Chondrocyte (in vitro differentiated cells): ENCODE measurements around the gene GCKR. TPM values are rescaled to one million over a fixed set of nuclear protein-coding genes. Genes with fewer than 3 reads are reported as not detected.

Source experiments
- DNase-seq: peaks from one replicate; pipeline ENCODE4 v3.0.0; 2021; ENCODE audit warnings: mixed read lengths, low spot score
- H3K27ac Mint-ChIP-seq: one replicate; pipeline ENCODE4 v1.8.0; 2021; ENCODE audit warnings: mild to moderate bottlenecking, moderate library complexity, mixed read lengths; ENCODE audit not compliant: unreplicated experiment
- H3K27me3 Mint-ChIP-seq: 2 replicates; pipeline ENCODE4 v1.8.0; 2021; ENCODE audit warnings: low read depth, mixed read lengths
- H3K36me3 Mint-ChIP-seq: 2 replicates; pipeline ENCODE4 v1.8.0; 2021; ENCODE audit warnings: low read depth, mixed read lengths
- H3K4me1 Mint-ChIP-seq: 2 replicates; pipeline ENCODE4 v1.8.0; 2021; ENCODE audit warnings: low read depth, mild to moderate bottlenecking, mixed read lengths
- H3K4me3 Mint-ChIP-seq: one replicate; pipeline ENCODE4 v1.8.0; 2021; ENCODE audit warnings: mild to moderate bottlenecking, moderate library complexity, mixed read lengths; ENCODE audit not compliant: unreplicated experiment
- H3K9me3 Mint-ChIP-seq: 2 replicates; pipeline ENCODE4 v1.8.0; 2021; ENCODE audit warnings: low read depth, mixed read lengths
- CTCF ChIP-seq: fragments of 200-600 bp; sonication (generic); IDR thresholded peaks from 2 replicates; pipeline ENCODE4 v1.5.0; 2021; ENCODE audit warnings: antibody characterized with exemption, mild to moderate bottlenecking, moderate library complexity
- long read RNA-seq: library from polyadenylated mRNA; stranded (forward); transcript quantifications from one replicate; pipeline ENCODE4 v2.0.0, GENCODE V29; 2021
- total RNA-seq: library from RNA; stranded (reverse); gene quantifications from 3 replicates; pipeline ENCODE4 v1.2.1, GENCODE V29; 2021

Gene GCKR
- 0.21 TPM in 1 of 3 replicates, not detected in the others for total RNA-seq
- long read RNA-seq = 0 reads

GRCh38 chr2:27496357-27497287 lies at the start of gene GCKR:
Gene GCKR, plus strand, starts transcription at chr2:27496839. Its CDS starts 66 bp downstream, at chr2:27496905.
- peak within 1 kb of the TSS; percentile 87 for H3K4me3 Mint-ChIP-seq
- peaks cover 17% of the 10 kb centered on the region for H3K27me3 Mint-ChIP-seq
- no peak for TF ChIP-seq CTCF
- no peak for DNase-seq
- H3K27ac Mint-ChIP-seq = no peak within 1 kb of the TSS
- peaks cover 17% of the 10 kb centered on the region for H3K4me1 Mint-ChIP-seq
- H3K36me3 Mint-ChIP-seq = peaks cover 3% of the 10 kb centered on the region
- no peaks in the 10 kb centered on the region for H3K9me3 Mint-ChIP-seq

- no peaks in the 10 kb centered on the region for H3K4me1 Mint-ChIP-seq
- no peak for DNase-seq
- peaks cover 23% of the 10 kb centered on the region for H3K36me3 Mint-ChIP-seq
- no peak overlapping the region for H3K27ac Mint-ChIP-seq
- no peak for TF ChIP-seq CTCF
- no peaks in the 10 kb centered on the region for H3K9me3 Mint-ChIP-seq
- H3K4me3 Mint-ChIP-seq = no peak overlapping the region
- H3K27me3 Mint-ChIP-seq = no peaks in the 10 kb centered on the region
Measured at GRCh38 chr2:27448381-27448780, 48.3 kb upstream of the GCKR start.

GRCh38 chr2:27451095-27451494 lies 45.5 kb upstream of the GCKR start:
- no peak for TF ChIP-seq CTCF
- Mint-ChIP-seq H3K27ac (no peak overlapping the region), H3K9me3 (no peaks in the 10 kb centered on the region)

GRCh38 chr2:27453968-27454367 lies 42.7 kb upstream of the GCKR start:
- no peak for DNase-seq
- Mint-ChIP-seq H3K4me1 (no peaks in the 10 kb centered on the region), H3K27me3 (no peaks in the 10 kb centered on the region), H3K4me3 (no peak overlapping the region), H3K36me3 (peaks cover 46% of the 10 kb centered on the region), H3K9me3 (no peaks in the 10 kb centered on the region), H3K27ac (no peak overlapping the region)
- TF ChIP-seq CTCF = no peak

More at GRCh38 chr2:27451095-27451494, 45.5 kb upstream of the GCKR start:
- Mint-ChIP-seq H3K4me1 (no peaks in the 10 kb centered on the region), H3K27me3 (no peaks in the 10 kb centered on the region), H3K36me3 (peaks cover 37% of the 10 kb centered on the region), H3K4me3 (no peak overlapping the region)
- no peak for DNase-seq

GRCh38 chr2:27461118-27461517 lies 35.5 kb upstream of the GCKR start:
- H3K27ac Mint-ChIP-seq = no peak overlapping the region
- H3K4me3 Mint-ChIP-seq = no peak overlapping the region
- no peak for DNase-seq
- no peaks in the 10 kb centered on the region for H3K27me3 Mint-ChIP-seq
- H3K36me3 Mint-ChIP-seq = peaks cover 39% of the 10 kb centered on the region
- H3K9me3 Mint-ChIP-seq = no peaks in the 10 kb centered on the region
- TF ChIP-seq CTCF = no peak
- no peaks in the 10 kb centered on the region for H3K4me1 Mint-ChIP-seq
